GM18505 (cell line): ENCODE results near the gene KRT33B.

Experiments
- ATAC-seq: cut with Tn5 transposase; IDR thresholded peaks from one replicate; pipeline ENCODE4 v1.9.1; 2021; ENCODE audit not compliant: unreplicated experiment
- POLR2A ChIP-seq: IDR thresholded peaks from 4 replicates; pipeline ENCODE4 v1.6.1; 2011; ENCODE audit warnings: borderline replicate concordance; ENCODE audit not compliant: insufficient read depth, insufficient read length; ENCODE audit errors: extremely low read depth

Gene KRT33B

DNA sequence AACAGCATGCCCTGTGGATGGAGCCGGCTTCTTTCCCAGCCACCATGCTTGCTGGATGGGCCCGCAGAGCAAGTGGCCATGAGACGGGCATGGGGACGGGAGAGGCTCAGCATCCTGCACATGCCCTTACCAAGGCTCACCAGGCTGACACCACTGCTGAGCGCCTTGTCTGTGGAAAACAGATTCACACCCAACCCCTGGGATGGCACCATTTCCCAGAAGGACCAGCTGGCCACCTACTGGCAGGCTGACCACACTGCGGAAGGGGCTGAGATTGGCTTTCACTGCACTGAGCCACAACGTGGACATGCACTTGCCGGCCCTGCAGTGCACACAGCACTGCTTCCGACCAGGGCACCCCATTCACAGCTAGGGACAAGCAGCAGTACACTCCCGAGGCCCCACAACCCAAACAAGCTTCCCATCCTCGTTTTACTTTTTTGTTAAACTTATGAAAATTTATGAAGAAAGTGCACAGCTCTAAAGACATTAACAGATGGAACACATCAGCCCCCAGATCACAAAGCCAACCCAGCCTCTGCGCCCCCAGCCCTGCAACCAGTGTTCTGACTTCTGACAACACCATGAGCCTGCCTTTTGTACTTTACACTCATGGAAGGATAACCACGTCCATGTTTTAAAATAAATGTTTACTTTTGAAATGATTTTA lies 40.2 kb downstream of the KRT33B start:
- no peak for ATAC-seq
- TF ChIP-seq POLR2A, result no peak

DNA sequence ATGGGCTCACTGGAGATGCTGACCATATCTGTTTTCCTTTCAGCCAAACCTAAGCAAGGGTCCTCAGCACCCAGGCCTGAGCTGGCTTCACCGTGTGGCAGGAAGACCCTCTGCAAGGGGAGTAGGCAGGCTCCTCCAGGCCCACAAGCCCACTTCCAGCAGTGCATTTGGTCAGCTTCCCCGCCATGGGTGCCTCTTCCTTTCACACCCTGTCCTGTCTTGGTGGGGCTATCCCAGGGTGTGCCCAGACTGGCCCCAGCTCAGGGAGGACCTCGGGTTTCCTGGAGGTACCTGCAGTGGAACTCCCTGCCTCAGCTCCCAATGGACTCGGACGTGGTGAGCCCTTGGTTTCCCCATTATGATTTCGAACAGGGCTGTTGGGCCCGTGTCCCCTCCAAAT lies 41.4 kb downstream of the KRT33B start:
- TF ChIP-seq POLR2A, result no peak
- no peak for ATAC-seq

DNA sequence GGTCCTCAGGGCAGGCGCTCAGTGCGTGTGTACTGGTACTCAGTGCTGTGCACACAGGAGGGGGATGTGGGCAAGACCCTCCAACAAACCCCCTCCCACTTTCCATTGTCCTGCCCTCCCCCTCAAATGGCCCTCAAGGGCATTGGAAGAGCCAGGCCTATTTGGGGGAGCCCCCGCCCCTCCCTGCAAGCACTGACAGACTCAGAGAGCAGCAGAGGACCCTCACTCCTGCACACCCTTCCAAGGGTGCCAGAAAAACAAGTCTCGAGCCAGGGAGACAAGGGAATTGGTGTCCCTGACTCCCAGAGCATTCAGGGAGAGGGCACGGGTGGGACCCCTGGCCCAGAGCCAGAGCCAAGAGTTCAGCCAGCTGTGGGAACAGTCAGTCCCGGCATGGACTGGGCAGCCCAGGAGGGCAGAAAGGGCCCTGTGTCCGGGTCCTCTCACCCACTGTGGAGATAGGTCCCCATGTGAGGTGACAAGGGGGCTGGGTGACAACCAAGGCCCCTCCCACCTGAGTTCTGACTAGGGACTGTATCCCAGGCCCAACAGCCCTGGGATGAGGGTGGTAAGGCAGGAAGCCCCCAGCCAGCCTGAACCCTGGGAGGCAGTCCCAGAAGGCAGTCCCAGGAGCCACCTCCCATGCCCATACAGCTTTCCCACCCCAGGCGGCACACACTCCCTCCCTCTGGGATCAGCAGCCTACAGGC lies 42.0 kb downstream of the KRT33B start:
- ATAC-seq, result no peak
- no peak for TF ChIP-seq POLR2A

DNA sequence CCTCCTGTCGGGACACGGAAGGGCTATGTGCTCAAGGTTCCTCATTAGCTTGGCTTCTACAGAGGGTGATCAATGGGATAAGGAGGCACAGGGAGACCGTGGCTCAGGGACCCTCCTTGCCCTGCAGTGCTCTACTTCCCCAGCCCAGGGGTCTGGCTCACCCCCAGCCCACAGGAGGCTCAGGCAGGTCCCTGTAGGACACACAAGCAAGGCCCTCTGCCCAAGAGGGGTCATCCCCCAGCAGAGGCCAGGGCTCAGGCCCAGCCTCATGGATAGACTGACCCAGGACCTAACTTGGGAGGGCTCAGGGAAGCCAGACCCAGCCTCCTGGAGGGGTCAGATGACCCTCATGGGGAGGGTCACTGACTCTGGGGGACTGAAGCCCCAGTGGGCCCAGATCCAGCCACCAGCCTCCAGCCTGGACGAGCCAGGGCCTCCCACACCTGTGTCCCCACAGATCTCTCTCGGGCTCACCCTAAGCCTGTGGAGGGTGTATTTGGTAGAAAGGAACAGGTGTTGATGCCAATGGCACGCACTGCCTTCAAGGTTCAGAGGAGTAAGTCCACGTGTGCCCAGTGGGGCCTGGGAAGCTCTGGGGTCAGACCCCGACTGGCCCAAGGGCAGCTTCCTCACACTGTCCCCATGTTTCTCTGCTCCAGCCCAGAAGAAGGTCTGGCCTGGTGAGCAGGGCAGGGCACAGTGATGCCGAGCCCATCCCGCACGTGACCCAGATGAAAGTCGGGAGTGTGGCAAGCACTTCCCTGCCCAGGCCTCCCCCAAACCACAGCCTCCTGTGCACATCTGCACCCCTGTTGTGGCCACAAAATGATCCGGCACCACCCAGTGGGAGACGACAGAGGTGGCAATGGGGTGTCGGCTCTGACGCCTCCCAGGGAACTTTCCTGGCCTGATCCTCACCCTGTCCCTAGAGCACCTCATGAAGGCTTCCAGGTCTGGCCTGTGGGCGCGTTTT lies 43.2 kb downstream of the KRT33B start:
- no peak for ATAC-seq
- no peak for TF ChIP-seq POLR2A

DNA sequence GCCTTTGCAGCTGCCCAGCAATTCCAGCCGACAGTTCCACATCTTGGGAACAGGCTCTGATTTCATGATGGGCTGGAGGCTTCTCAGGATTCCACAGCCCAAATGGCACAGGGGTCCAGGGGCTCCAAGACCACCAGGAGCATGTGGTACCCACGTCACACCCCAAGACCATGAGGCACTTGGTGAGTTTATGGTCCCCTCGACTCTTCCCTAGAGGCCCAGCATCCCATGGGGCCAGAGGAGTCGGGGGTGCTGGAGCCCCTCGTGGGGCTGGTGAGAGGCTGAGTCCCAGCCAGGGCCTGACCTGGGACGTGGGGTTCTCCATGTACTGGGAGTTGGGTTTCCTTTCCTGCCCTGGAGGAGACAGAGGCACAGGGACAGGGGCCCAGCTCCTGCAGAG lies 44.0 kb downstream of the KRT33B start:
- ATAC-seq, result no peak
- no peak for TF ChIP-seq POLR2A

DNA sequence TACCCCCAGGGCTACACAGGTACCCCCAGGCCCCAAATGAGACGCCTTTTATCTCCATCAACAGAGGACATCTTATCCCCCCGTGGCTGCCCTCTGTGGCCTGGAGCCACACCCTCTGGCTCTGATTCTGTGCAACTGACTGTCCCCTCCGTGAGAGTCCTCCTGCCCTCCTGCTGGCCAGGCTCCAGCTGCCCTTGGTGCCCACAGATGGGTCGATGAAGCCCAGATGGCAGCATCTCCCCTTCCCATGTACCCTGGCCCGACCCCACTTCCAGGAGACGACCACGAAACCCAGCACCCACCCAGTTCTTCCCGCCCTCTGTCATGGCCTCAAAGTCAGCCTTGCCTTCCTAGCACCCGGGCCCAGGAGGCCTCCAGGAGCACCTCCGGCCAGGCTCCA lies 44.5 kb downstream of the KRT33B start:
- ATAC-seq, result no peak
- TF ChIP-seq POLR2A, result no peak

DNA sequence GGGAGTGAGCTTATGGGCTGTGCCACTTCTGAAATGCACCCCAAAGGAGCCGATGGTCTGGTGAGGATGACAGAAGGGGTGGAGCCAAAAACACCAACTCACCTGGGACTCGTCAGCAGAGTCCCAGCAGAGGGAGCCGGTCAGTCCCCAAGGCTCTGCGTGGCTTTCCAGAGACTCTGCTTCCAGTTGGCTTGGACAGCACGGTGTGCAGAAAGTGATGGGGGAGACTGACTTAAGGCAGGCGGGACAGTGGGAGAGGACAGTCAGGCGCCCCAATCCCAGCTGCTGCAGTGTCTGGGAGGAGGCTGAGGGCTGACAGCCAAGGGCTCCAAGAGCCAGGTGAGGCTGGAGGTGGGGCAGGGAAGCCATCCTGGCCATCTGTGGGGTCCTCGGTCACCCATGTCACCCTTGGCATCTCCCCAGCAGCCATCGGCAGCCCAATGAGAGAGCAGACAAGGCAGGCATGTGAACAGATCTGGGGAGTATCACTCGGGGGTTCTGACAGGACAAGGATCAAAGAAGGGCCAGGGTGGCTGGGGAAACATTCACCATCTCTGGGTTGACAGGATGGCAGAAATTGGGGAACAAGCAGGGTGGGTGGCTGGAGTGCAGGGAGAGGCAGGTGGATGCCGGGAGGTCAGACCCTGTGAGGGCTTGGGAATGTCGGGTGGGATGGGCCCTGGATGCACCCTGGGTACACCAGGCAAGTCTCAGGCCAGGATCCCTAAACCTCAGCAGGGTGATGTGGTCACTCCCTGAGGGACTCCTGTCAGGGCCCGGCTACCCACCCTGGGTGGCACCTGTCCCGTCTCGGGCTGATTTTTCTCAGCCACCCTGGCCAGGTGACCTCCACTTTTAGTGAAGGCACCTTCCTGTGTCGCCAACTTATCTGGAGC lies 45.2 kb downstream of the KRT33B start:
- TF ChIP-seq POLR2A, result no peak
- ATAC-seq, result no peak

DNA sequence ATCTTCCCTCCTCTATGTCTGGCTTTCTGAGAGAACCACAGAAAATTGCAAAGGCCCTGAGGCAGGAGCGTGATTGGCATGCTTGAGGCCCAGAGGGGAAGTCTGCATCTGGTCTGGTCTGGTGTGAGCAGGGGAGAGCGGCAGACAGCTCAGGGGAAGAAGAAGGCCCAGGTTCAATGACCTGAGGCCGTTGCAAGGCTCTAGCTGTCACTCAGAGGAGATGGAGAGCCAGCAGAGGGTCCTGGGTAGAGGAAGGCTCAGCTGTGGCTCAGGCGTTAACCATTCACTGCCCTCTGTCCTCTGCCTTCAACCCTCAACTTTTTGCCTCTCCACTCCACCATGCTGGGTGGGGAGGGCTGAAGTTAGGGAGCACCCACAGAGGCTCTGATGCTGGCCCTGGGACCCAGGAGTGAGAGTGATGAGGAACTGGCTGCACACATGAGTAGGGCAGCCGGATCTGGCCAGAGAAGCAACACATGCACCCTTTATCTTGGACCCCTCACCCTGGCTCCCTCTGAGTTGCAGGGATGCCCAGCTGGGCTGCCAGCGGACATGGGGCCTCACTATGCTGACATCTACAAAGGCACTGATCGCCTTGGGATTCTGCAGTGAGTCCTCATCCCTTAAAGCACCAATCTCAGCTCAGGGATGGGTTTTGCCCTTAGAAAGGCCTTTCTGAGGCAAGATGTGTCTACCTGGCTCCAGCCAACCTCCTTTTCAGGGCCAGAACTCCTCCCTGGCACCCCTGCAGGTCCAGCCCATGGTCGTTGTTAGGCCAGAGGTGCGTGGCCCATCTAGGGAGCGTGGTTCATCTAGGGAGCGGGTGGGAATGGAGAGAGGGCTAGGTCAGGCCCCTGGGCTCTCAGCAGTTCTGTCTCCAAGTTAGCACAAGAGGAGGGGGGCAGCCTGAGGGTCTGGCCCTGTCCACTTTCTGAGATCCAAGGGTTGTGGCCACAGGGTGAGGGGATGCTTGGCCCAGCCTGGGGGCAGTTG lies 46.4 kb downstream of the KRT33B start:
- TF ChIP-seq POLR2A, result no peak
- no peak for ATAC-seq

DNA sequence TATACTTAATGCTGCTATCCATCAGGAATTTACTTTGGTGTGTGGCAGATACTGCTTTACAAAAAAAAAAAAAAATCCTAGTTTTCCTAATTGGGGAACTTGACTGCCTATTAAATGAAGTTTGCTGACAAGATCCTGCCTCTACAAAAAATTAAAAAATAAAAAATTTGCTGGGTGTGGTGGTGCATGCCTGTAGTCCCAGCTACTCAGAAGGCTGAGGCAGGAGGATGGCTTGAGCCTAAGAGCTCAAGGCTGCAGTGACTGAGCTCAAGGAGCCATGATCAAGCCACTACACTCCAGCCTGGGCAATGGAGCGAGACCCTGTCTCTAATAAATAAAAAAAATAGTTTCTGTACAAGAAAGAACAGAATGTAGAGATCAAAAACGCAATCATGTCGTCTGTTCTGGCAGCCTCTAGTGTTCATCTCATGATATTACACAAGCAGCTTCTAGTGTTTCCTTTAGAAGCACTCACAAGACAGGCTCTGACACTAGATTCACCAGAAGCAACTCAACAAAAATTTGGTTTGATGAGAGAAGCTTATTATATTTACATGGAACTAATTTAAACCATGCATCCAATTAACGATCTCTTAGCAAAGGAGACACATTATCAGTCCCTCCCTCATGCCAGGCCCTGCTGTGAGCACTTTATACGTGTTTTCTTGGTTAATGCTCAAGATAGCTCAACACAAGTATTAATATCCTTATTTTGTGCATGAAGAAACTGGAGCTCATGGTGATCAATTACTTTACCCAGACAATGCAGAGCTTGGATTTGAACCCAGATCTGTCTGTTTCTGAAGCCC lies 47.3 kb downstream of the KRT33B start:
- TF ChIP-seq POLR2A, result no peak
- ATAC-seq, result no peak

DNA sequence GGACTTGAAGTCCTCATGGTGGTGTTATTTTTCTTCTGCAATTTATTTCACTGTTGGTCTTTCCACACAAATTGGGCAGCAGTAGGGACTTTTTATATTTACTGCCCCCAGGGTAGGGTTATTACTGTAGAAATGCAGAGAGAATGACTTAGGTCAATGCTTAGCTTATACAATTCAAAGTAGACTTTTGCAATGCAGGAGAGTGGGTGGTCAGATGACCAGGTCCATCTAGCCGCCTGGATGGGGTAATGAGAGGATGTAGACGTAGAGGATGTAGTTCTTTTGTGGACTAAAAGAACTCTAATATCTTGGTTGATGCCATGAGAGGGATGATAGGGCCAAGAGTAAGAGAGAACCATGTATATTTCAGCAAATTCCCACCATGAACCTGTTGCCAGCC lies 51.4 kb downstream of the KRT33B start:
- ATAC-seq, result no peak
- no peak for TF ChIP-seq POLR2A
